OCI-LY7 (cell line): Measurements from ENCODE around the gene IL22RA2. TPM values are rescaled to one million over a fixed set of nuclear protein-coding genes. Genes with fewer than 3 reads are reported as not detected.
"Not testable (repeated sequence)": the region's sequence is repeated elsewhere in the genome, so short reads cannot be mapped to it uniquely, and the experiment has no call there.

Experiments used
- BruUV-seq: library from RNA; stranded (reverse); fragments of 400-500 nt; replicated peaks from 2 replicates; lab custom pipeline; 2021; lab: Mats Ljungman, UMichigan
- CTCF ChIA-PET: fragments of 300-600 bp; sonication (Branson Sonifier 250); formaldehyde crosslinking; loops from one replicate; lab custom pipeline; 2022; ENCODE audit warnings: antibody characterized with exemption; ENCODE audit not compliant: unreplicated experiment; lab: Charles Lee
- POLR2A ChIA-PET: fragments of 300-600 bp; sonication (Branson Sonifier 250); formaldehyde crosslinking; loops from one replicate; lab custom pipeline; 2022; ENCODE audit warnings: antibody characterized with exemption; lab: Charles Lee
- DNase-seq: peaks from one replicate; pipeline ENCODE4 v3.0.0-alpha.2; 2015; ENCODE audit warnings: low spot score
- H2AFZ ChIP-seq: fragments of 200-600 bp; sonication (generic), shearing (Covaris generic); 2 replicates; pipeline ENCODE4 v1.6.1; 2014; ENCODE audit warnings: mild to moderate bottlenecking, antibody characterized with exemption, low read length, moderate library complexity
- H3K27ac ChIP-seq: fragments of 200-600 bp; sonication (generic); 2 replicates; pipeline ENCODE4 v1.5.1; 2014; ENCODE audit warnings: mixed run types, low read depth, mild to moderate bottlenecking, moderate library complexity, low read length, inconsistent platforms; ENCODE audit not compliant: poor library complexity, severe bottlenecking
- H3K36me3 ChIP-seq: fragments of 200-600 bp; sonication (generic); 2 replicates; pipeline ENCODE4 v1.6.1; 2014; ENCODE audit warnings: mild to moderate bottlenecking, antibody characterized with exemption, low read length, moderate library complexity, mixed read lengths; ENCODE audit not compliant: insufficient read depth
- H3K4me1 ChIP-seq: fragments of 200-600 bp; sonication (generic); 2 replicates; pipeline ENCODE4 v1.5.1; 2014; ENCODE audit warnings: mild to moderate bottlenecking, low read length; ENCODE audit not compliant: insufficient read depth, poor library complexity, severe bottlenecking
- H3K4me2 ChIP-seq: fragments of 200-600 bp; sonication (generic); 2 replicates; pipeline ENCODE4 v1.6.1; 2014; ENCODE audit warnings: mild to moderate bottlenecking, low read length
- H3K4me3 ChIP-seq: fragments of 200-600 bp; sonication (generic); 2 replicates; pipeline ENCODE4 v1.5.1; 2014; ENCODE audit warnings: mild to moderate bottlenecking, low read depth, low read length; ENCODE audit not compliant: poor library complexity, severe bottlenecking
- H3K79me2 ChIP-seq: fragments of 200-600 bp; sonication (generic); 2 replicates; pipeline ENCODE4 v1.6.1; 2016; ENCODE audit warnings: low read depth, mild to moderate bottlenecking, low read length, moderate library complexity, mixed read lengths; ENCODE audit not compliant: insufficient read depth
- H3K9me2 ChIP-seq: fragments of 200-600 bp; sonication (generic); 2 replicates; pipeline ENCODE4 v1.6.1; 2016; ENCODE audit warnings: mild to moderate bottlenecking, low read length, mixed read lengths; ENCODE audit not compliant: insufficient read depth
- H3K9me3 ChIP-seq: fragments of 200-600 bp; sonication (generic); 2 replicates; pipeline ENCODE4 v1.6.1; 2014; ENCODE audit warnings: mild to moderate bottlenecking, mixed run types, low read length, mixed read lengths
- H4K20me1 ChIP-seq: fragments of 200-600 bp; sonication (generic); 2 replicates; pipeline ENCODE4 v1.6.1; 2014; ENCODE audit warnings: mild to moderate bottlenecking, antibody characterized with exemption, low read length, moderate library complexity, mixed read lengths; ENCODE audit not compliant: insufficient read depth
- CTCF ChIP-seq: fragments of 200-600 bp; sonication (generic); conservative IDR thresholded peaks from 2 replicates; pipeline ENCODE4 v1.5.1; 2014; ENCODE audit warnings: mild to moderate bottlenecking, antibody characterized with exemption, low read length, moderate library complexity, mixed read lengths
- EZH2phosphoT487 ChIP-seq: fragments of 200-600 bp; sonication (generic); IDR thresholded peaks from 2 replicates; pipeline ENCODE4 v1.6.1; 2018; ENCODE audit warnings: low read depth, borderline replicate concordance, mild to moderate bottlenecking, mixed run types, antibody characterized with exemption, low read length, moderate library complexity, mixed read lengths
- intact Hi-C: fragments of 100-400 bp; cut with micrococcal nuclease; formaldehyde crosslinking; loops from one replicate; pipeline ENCODE4 v1.10.0; 2022; ENCODE audit not compliant: unreplicated experiment
- total RNA-seq, 2 experiments: library from RNA; depleted of rRNA in 1 of 2; stranded (reverse); fragments of >200 nt in 1 of 2; shearing (Covaris generic) in 1 of 2; gene quantifications; 2 replicates each; pipeline ENCODE4 v1.2.3, GENCODE V29; 2014 to 2022

The IL22RA2 gene
- total RNA-seq, 2 experiments from 2014 or later, result not detected

DNA sequence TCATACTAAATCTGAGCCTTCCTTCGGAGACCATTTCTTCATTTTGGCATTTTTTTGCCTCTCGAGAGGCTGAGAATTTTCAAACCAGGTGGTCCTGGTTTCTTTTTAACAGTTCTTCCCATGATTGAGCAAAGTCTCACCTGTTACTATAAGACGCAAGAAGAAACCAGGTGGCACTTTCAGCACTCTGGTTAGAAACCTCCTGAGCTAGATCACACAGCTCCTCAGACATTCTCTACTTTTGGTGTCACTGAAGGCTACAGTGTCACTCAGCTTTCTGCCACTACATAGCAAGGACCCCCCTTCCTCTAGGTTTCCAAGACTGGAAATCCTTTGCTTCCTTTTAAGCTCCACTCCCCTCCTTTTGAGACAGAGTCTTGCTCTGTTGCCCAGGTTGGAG lies 38.5 kb upstream of the IL22RA2 start:
- CTCF ChIA-PET, result interaction anchor here (0.7 kb wide), 1 partner anchor 17 kb away, joined by 3 read pairs; no protein-coding TSS in a partner anchor
- Histone ChIP-seq H2AFZ (no peak overlapping the region), H3K4me1 (peaks cover 25% of the 10 kb centered on the region), H3K9me2 (no peaks in the 10 kb centered on the region), H3K36me3 (peaks cover 83% of the 10 kb centered on the region), H3K4me2 (no peak overlapping the region), H3K9me3 (peaks cover 48% of the 10 kb centered on the region), H4K20me1 (no peaks in the 10 kb centered on the region; the same call in 1 of the 2 replicates), H3K4me3 (no peak overlapping the region), H3K27ac (no peak overlapping the region), H3K79me2 (peaks cover 73% of the 10 kb centered on the region; the same call in 1 of the 2 replicates)
- no peak for DNase-seq
- POLR2A ChIA-PET, result interaction anchor here (0.6 to 2.0 kb wide), 3 partner anchors 9 to 48 kb away, joined by 3 to 7 read pairs (median 4); no protein-coding TSS in a partner anchor
- TF ChIP-seq EZH2phosphoT487, result no peak
- TF ChIP-seq CTCF, result no peak
- BruUV-seq, result no TSS peak
- intact Hi-C loops, result no loop called here

GRCh38 chr6:137210903-137211302 lies 37.5 kb upstream of the IL22RA2 start:
- H3K36me3 ChIP-seq, result peaks cover 93% of the 10 kb centered on the region
- CTCF ChIA-PET, result no interaction called here
- H3K4me2 ChIP-seq, result no peak overlapping the region
- H2AFZ ChIP-seq, result no peak overlapping the region
- DNase-seq, result no peak
- peaks cover 16% of the 10 kb centered on the region for H3K4me1 ChIP-seq
- no peak overlapping the region for H3K4me3 ChIP-seq
- POLR2A ChIA-PET, result no interaction called here
- peaks cover 62% of the 10 kb centered on the region; the same call in 1 of the 2 replicates for H3K79me2 ChIP-seq
- intact Hi-C loops, result no loop called here
- H3K9me2 ChIP-seq, result no peaks in the 10 kb centered on the region
- no peaks in the 10 kb centered on the region for H4K20me1 ChIP-seq
- no TSS peak for BruUV-seq
- no peak overlapping the region for H3K27ac ChIP-seq
- peaks cover 57% of the 10 kb centered on the region for H3K9me3 ChIP-seq
- TF ChIP-seq EZH2phosphoT487 (no peak), CTCF (no peak)

DNA sequence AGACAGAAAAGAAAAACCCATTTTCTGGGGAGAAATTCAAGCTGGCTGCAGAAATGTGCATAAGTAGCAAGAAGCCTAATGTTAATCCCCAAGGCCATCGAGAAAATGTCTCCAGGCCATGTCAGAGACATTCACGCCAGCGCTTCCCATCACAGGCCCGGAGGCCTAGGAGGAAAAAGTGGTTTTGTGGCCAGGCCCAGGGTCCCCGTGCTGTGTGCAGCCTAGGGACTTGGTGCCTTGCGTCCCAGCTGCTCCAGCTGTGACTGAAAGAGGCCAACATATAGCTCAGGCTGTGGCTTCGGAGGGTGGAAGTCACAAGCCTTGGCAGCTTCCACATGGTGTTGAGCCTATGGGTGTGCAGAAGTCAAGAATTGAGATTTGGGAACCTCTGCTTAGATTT lies 34.8 kb upstream of the IL22RA2 start:
- H3K36me3 ChIP-seq, result peaks cover 95% of the 10 kb centered on the region
- TF ChIP-seq CTCF (no peak), EZH2phosphoT487 (no peak)
- POLR2A ChIA-PET, result interaction anchor here (1.3 kb wide), 1 partner anchor 10 kb away, joined by 5 read pairs; no protein-coding TSS in a partner anchor
- no peak overlapping the region for H2AFZ ChIP-seq
- peaks cover 56% of the 10 kb centered on the region for H3K9me3 ChIP-seq
- H4K20me1 ChIP-seq, result no peaks in the 10 kb centered on the region
- BruUV-seq, result no TSS peak
- peaks cover 37% of the 10 kb centered on the region; the same call in 1 of the 2 replicates for H3K79me2 ChIP-seq
- H3K27ac ChIP-seq, result no peak overlapping the region
- intact Hi-C loops, result no loop called here
- H3K4me2 ChIP-seq, result no peak overlapping the region
- DNase-seq, result no peak
- CTCF ChIA-PET, result no interaction called here
- H3K4me3 ChIP-seq, result no peak overlapping the region
- H3K9me2 ChIP-seq, result no peaks in the 10 kb centered on the region
- H3K4me1 ChIP-seq, result peaks cover 2% of the 10 kb centered on the region

GRCh38 chr6:137207457-137207856 lies 34.0 kb upstream of the IL22RA2 start:
- H2AFZ ChIP-seq, BruUV-seq, intact Hi-C loops, H3K4me2 ChIP-seq, H3K4me3 ChIP-seq, CTCF ChIA-PET, H4K20me1 ChIP-seq, H3K9me2 ChIP-seq, H3K27ac ChIP-seq, DNase-seq, H3K4me1 ChIP-seq: not testable (repeated sequence)
- Histone ChIP-seq H3K79me2 (peaks cover 28% of the 10 kb centered on the region; the same call in 1 of the 2 replicates), H3K9me3 (peaks cover 48% of the 10 kb centered on the region), H3K36me3 (peaks cover 97% of the 10 kb centered on the region)
- POLR2A ChIA-PET, result interaction anchor here (1.3 kb wide), 1 partner anchor 10 kb away, joined by 5 read pairs; no protein-coding TSS in a partner anchor
